Fibroblast of villous mesenchyme (primary cell): ENCODE results near the gene CEBPG. TPM values are rescaled to one million over a fixed set of nuclear protein-coding genes. Genes with fewer than 3 reads are reported as not detected.

Source experiments
- DNase-seq: peaks from one replicate; pipeline ENCODE4 v3.0.0-alpha.2; 2010; ENCODE audit warnings: low read depth
- H3K4me3 ChIP-seq: 2 replicates; pipeline ENCODE4 v1.5.1; 2011; ENCODE audit warnings: low read depth, mild to moderate bottlenecking, low read length
- total RNA-seq: library from RNA; depleted of rRNA; stranded (reverse); fragments of >200 nt; gene quantifications from 2 replicates; pipeline ENCODE4 v1.2.3, GENCODE V29; 2012
- TF ChIP-seq, protein P1 (sequence below): IDR thresholded peaks from 2 replicates; pipeline ENCODE4 v1.5.1; 2012; ENCODE audit warnings: low read depth, mild to moderate bottlenecking, low read length; ENCODE audit not compliant: insufficient read depth

Gene CEBPG
- total RNA-seq, 1 donor, result 22.0 TPM

- TF ChIP-seq, protein P1, sequence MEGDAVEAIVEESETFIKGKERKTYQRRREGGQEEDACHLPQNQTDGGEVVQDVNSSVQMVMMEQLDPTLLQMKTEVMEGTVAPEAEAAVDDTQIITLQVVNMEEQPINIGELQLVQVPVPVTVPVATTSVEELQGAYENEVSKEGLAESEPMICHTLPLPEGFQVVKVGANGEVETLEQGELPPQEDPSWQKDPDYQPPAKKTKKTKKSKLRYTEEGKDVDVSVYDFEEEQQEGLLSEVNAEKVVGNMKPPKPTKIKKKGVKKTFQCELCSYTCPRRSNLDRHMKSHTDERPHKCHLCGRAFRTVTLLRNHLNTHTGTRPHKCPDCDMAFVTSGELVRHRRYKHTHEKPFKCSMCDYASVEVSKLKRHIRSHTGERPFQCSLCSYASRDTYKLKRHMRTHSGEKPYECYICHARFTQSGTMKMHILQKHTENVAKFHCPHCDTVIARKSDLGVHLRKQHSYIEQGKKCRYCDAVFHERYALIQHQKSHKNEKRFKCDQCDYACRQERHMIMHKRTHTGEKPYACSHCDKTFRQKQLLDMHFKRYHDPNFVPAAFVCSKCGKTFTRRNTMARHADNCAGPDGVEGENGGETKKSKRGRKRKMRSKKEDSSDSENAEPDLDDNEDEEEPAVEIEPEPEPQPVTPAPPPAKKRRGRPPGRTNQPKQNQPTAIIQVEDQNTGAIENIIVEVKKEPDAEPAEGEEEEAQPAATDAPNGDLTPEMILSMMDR, result peak; percentile 83
- no peak overlapping the region for H3K4me3 ChIP-seq
- DNase-seq, result peak; percentile 47
Observed at GRCh38 chr19:33406521-33407139, 33.1 kb downstream of the CEBPG start.

DNA sequence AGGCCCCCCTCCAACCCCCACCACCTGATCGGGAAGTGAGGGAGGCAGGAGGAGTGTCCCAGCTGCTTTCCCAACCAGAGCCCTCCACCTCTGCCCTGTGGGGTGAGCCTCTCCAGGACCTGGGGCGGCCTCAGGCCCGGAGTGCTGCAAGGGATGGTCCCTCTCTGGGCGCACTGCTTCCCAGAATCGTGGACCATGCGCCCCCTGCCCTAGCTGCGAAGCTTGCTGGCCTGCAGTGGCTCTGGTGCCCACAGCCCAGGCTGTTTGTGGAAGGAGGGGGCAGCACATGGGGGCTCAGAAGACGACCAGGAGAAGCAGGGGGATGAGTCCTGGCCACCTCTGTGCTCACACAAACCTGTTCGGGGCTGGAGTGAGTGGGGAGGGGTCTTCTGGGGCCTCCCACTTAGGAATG, 33.6 kb downstream of the CEBPG start:
- no peak overlapping the region for H3K4me3 ChIP-seq
- TF ChIP-seq, protein P1, result no peak
- no peak for DNase-seq

DNA sequence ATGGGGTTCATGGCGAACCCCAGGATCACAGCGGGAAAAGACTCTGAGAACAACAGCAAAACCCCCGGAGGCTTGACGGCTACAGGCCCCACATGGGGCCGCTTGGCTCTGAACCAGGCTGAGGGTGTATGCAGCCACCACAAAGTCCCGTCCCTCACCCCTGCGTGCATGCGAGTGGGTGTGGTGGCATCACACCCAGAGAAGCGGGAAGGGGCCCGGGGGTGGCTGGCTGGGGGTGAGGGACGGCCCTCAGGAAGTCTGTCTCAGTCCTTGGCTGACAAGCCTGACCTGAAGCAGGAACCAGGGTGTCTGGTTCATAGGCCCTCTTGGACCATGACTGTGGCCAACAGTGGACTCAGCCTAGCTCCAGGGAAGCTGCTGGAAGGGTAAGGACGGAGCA, 34.2 kb downstream of the CEBPG start:
- TF ChIP-seq, protein P1, result no peak
- H3K4me3 ChIP-seq, result no peak overlapping the region
- no peak for DNase-seq

- no peak overlapping the region for H3K4me3 ChIP-seq
- no peak for DNase-seq
- TF ChIP-seq, protein P1, result no peak
Observed at GRCh38 chr19:33408116-33408515, 34.6 kb downstream of the CEBPG start.

DNA sequence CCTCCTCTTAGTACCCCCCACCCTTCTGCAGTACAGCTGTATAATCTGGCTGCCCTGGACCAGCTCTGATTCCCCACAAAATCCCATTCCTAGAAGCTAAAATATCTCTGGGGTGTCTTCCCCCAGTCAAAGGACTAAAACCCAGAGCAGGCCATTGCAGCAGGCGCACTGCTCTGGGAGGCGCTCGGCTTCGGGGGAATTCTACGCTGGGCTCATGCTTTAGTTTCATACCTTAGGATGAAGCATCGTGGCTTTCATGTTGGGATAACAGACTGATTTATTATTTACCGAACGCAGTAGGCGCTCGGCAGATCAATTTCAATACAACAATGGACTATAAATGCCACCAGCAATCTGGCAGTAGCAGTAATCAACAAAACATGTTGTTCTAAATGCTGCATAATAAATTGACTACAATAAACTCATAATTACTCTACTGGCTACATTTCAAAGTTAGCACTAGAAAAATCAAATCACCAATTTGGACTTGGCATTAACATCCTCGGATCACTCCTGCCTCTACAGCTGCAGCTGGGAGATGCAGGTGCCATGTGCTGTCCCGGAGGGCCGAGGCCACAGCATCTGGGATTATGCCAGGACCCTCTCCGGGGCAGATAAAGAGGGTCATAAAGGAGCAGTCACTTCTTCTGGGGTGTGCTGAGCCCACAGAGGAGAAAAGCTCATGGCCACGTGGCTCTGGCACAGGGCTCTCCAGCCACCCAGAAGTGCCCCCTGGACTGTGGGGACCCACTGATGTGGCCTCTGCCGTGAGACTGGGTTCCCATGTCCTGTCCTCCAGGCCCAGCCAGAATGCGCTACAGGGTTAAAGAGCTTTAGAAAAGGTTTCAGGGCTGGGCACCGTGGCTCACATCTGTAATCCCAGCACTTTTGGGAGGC, 35.3 kb downstream of the CEBPG start:
- DNase-seq, result no peak
- TF ChIP-seq, protein P1, result no peak
- H3K4me3 ChIP-seq, result no peak overlapping the region

DNA sequence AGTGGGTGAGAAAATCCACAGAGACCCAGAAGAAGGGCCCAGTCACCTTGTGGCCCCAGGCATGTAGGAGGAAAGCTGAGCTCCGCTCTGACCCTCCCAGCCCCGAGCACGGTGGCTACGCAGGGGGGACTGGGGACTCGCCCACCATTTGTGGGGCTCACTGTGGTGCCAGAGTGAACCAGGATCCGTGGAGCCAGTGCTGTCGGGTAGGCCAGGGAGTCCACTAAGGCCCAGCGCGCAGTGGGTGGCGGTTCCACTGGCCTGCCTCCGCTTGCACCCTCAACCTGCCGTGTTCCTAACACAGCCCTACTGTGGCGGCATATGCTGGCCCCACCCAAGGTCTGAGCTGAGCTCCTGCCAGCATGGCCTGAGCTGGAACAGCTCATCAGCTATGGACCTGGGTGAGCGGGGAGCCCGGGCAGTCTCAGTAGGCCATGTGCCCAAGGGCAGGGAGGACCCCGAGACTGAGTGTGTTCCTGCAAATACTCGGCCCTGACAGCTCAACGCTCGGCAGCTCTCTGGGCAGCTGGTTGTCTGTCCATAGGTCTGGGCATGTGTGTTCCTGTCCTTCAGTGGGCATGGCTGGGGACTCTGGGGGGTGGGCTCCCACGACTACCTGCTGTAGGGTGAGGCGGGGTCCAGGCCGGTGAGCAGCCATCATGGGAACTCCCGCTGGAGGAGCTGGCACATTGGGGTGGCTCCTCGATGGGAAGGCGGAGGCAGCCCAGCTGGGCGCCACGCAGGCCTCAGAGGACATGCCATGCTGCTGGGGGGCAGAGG, 36.6 kb downstream of the CEBPG start:
- TF ChIP-seq, protein P1, result no peak
- no peak for DNase-seq
- no peak overlapping the region for H3K4me3 ChIP-seq
